ENCODE data around the gene ADD3.

The ADD3 gene

GRCh38 chr10:110003524-110003885, 4.3 kb upstream of the ADD3 start:
- DNase-seq (ENCODE audit: low read depth in 3 of 3, low spot score in 1 of 3): no peak

GRCh38 chr10:110005719-110006118, 2.1 kb upstream of the ADD3 start:
- DNase-seq (ENCODE audit: low read depth in 3 of 3, low spot score in 1 of 3): no peak

DNA sequence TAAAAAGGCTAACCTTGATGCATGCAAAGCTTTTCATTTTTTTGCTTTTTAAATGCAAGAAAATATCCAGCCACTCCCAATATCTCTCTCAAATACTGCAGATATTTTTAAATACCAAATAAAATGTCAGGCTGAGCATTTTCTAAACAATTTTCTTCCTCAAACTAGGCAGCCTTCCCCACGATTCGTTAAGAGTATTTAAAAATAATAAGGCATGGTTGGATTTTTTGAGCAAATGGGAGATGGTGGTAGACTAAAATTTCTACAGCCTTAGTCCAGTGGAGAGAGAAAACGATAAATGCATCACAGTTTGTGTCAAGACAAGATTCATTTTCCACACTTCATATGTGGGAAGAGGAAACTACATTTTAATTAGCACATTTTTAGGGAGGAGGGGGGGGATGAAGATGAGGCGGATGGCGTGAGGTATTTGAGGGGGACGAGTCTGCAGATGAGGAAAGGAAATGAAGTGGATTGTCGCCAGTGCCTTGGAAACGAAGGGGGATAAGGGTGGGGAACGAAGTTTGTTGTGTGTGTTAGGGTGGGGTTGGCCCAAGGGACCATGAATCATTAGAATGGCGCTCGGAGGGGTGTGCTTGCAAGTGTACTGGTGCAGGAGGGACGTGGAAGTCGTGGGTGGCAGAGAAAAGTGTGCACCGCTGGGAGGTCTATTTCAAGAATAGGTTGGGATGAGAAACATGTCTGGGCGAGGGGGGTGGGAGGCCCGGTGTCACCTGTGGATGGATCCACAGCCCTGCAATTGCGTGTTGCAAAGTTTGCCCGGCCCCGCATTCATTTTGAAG, 1.2 kb upstream of the ADD3 start:
- DNase-seq (ENCODE audit: low read depth in 3 of 3, low spot score in 1 of 3): peak in 1 of 3 donors; percentile 12

DNA sequence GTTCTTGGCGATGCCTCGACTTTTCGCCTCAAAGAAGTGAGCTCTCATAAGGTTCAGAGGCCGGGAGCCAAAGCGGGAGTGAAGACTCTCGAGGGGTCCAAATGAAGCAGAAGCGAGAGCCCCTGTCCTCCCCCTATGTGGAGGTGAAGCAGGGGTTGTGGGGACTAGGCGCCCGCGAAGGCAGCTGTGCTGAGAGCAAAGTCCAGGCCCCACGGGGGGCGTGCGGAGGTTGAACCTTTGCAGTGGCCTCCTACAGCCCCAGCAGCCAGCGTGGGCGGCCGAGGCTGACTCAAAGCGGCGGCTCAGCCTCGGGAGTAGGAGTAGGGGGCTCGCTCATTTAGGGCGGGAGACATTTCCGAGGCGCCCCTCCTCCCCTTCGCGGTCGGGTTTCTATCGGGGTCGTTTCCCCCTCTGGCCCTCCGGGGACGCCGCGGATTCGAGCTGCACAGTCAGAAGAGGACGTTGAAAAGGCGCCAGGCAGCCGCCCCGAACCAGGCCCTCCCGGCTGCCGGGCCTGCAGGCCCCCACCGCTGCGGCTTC, 553 bp upstream of the ADD3 start:
- DNase-seq (ENCODE audit: low read depth in 3 of 3, low spot score in 1 of 3): peak in 1 of 3 donors; percentile 57

DNA sequence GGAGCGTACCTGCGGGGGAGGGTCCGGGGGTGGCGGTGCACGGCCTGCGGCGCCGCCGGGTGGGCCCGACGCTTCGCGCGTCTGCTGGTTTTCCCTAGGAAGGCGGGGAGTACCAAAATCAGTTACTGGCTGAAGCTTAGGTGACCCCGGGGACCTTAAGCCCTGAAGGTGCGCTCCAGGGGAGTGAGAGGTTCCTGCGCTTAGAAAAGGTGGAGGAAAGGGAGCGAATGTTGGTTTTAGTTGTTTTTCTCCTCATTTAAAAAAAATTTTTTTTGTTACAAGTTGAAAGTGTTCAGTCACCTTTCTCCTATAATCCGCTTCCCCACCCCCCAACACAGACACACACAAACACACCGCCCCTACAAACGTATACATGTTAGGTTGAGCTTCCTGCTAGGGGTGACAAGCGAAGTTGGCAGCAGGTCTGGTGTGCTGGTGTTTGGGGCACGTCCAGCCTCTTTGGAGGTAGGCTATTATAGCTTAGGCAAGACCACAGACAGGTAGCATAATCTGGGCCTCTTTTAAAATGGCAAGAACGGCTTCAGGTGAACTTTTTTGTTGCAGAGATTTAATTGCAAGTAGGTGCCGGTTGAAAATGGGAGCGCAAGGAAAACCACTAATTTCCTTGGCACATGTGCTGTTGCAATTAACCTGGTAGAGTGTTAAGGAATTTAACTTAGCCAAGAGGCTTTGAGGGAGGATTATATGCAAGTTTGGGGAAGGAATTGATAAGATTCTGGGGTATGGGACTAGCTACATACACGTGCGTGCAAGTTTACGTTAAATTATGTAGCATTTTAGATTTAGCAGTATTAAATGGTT, 945 bp downstream of the ADD3 start:
- peak in 2 of 3 donors; percentile 17 to 28 for DNase-seq (ENCODE audit: low read depth in 3 of 3, low spot score in 1 of 3)

DNA sequence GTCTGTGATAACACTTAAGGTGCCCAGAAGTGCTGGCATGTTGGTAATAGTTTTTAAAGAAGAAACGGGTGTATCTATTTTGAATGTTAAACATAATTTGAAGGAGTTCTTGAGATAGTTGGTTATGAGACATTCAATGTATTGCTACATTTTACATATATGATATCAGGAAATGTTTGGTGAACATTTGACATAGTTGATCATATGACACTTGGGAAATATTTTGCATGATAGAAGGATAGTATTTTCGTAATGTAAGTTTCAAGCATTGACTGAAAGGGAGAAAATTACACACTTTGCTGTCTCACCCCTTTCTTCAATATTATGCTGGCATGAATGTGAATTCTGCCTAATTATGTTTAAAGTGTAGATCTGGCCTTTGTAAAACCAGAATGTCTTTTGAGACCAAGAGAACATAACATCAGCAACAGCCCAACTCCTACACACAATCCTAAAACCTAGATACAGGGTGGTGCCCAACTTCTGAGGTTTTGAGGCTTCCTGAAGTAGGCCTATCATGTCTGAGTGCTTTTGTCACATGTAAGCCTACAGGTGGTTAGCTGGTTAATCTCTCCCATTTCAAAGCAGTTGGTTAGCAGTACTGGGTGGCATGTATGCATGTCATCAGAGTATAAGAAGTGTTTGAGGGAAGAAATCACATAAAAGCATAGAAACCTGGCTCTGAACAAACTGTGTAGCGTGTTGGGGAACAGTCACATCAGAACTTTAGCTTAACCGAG, 2.1 kb downstream of the ADD3 start:
- DNase-seq (ENCODE audit: low read depth in 3 of 3, low spot score in 1 of 3): peak in 2 of 3 donors; percentile 24 to 36

DNA sequence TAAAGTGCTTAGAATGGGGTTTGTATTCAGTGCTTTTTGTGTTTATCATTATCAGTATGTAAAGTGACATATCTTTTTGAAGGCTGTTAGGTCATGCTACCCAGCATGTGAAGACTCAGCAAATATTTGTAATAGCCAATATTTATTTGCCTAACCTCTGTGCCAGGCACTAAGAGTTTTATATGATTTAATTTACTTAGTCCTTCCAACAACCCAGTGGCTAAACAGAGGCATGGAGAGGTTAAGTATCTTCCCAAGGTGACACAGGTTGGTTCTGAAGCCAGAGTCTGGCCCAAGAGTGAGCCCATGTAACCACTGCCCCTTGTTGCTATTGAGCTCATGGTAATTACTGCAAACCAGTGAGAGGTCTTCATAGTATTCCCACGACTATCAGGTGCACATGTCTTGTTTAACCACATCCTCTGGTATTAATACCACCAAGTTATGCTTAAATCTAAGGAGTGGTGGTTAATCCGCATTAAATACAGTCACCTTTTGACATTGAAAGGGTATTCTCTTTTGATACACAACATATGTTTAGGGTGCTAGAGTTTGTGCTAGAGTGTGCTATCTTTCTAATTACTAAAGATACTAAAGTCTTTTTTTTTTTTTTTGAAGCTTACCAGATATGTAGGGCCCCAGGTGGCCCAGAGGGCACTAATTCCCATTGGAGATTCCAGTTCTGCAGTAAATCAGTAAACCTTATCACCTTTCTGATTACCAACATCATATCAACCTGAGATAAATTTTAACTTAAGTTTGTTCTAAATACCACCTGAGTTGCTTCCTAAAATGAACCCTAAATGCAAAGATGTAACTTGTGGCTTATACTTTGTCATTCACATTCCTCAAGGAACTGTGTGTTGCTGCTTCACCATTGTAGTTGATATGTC, 2.9 kb downstream of the ADD3 start:
- no peak for DNase-seq (ENCODE audit: low read depth in 3 of 3, low spot score in 1 of 3)

GRCh38 chr10:110011681-110012080, 3.9 kb downstream of the ADD3 start:
- DNase-seq (ENCODE audit: low read depth in 3 of 3, low spot score in 1 of 3): no peak

GRCh38 chr10:110013630-110014293, 6.0 kb downstream of the ADD3 start:
- DNase-seq (ENCODE audit: low read depth in 3 of 3, low spot score in 1 of 3): peak in 1 of 3 donors; percentile 7

DNA sequence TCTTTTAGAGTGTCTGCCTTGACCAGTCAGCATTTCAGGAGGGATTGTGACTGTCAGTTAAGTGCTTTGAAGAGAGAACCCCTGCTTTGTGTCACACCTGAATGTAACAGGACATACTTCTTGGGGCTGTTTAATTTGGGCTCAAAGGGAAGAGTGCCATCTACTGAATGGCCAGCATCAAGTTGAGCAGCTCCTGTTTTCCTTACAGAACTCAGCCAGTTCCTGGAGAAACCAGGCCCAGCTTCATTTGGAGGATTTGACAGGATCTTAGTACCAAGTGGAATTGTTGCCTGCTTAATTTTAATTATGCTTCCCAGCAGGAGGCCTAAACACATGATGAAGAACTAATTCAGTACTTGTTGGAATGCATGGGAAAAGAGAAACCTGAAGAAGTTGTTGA, 8.3 kb downstream of the ADD3 start:
- DNase-seq (ENCODE audit: low read depth in 3 of 3, low spot score in 1 of 3): no peak

GRCh38 chr10:110017052-110017451, 9.3 kb downstream of the ADD3 start:
- no peak for DNase-seq (ENCODE audit: low read depth in 3 of 3, low spot score in 1 of 3)

- DNase-seq (ENCODE audit: low read depth in 3 of 3, low spot score in 1 of 3): no peak
These were observed 10.1 kb downstream of the ADD3 start for GRCh38 chr10:110017907-110018306.

DNA sequence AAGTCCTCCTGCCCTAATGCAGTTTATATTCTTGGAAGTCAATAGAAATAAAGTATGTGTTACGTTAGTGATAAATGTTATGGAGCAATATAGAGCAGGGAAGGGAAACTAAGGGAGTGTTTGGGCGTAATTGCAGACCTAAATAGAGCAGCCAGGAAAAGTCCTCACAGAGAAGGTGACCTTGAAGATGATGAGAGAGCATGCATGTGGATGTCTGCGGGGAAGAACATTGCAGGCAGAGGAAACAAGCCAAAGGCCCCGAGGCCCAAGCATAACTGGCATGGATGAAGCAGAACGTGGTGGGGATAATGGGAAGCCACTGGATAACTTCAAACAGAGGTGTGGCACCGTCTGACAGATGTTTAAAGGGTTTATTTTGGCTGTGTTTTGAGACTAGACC, 12.5 kb downstream of the ADD3 start:
- DNase-seq (ENCODE audit: low read depth in 3 of 3, low spot score in 1 of 3): no peak

DNA sequence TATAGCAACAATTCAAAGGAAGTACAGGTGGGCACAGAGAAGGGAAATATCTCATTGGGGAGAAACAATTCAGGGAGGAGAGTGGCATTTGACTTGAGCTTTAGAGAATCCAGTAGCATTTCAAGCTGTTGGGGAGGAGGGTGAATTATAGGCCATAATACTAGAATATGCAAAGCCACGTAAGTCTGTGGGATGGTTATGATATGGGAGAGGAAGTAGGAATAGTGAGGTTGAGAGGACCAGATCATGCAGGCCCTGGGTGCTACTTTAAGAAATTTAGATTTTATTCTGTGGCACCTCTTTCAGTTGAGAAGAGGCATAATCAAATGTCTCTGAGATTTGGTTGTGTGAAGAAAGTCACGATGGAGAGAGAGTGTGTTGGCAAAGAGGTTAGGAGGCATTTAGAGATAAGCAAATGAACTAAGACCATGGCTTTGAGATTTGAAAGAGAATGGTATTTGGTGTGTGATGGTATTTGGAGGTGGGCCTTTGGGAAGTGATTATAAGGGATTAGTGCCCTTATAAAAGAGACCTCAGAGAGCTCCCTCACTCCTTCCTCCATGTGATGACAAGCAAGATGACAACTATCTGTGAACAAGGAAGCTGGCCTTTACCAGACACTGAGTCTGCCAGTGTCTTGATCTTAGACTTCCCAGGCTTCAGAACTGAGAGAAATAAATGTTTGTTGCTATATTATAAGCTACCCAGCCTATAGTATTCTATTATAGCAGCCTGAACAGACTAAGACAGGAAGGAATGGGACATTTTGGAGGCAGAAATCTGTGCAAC, 15.1 kb downstream of the ADD3 start:
- DNase-seq (ENCODE audit: low read depth in 3 of 3, low spot score in 1 of 3): no peak

GRCh38 chr10:110023785-110024465, 16.1 kb downstream of the ADD3 start:
- DNase-seq (ENCODE audit: low read depth in 3 of 3, low spot score in 1 of 3): no peak

DNA sequence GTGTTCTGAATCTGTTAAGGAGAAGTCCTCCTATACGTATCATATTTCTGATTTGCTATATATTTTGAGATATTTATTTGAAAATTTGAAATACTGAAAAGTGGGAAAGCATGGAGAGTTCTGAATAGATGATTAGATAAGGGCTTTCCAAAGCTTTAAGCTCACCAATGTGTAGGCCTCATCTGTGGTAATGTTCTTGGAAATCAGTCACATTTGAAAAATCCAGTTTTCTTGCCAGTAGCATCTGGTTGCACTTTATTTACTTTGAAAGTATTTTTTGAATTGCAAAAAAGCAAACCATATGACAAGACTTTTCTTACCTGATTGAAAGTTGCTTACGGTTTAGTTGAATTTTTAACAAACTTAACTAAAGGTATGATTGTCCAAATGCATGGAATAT, 21.7 kb downstream of the ADD3 start:
- no peak for DNase-seq (ENCODE audit: low read depth in 3 of 3, low spot score in 1 of 3)

GRCh38 chr10:110032801-110033700, 25.3 kb downstream of the ADD3 start:
- no peak for DNase-seq (ENCODE audit: low read depth in 3 of 3, low spot score in 1 of 3)
